ENCODE results near the gene TRIM52.
"Not testable (repeated sequence)": the region's sequence is repeated elsewhere in the genome, so short reads cannot be mapped to it uniquely, and the experiment has no call there.

DNA sequence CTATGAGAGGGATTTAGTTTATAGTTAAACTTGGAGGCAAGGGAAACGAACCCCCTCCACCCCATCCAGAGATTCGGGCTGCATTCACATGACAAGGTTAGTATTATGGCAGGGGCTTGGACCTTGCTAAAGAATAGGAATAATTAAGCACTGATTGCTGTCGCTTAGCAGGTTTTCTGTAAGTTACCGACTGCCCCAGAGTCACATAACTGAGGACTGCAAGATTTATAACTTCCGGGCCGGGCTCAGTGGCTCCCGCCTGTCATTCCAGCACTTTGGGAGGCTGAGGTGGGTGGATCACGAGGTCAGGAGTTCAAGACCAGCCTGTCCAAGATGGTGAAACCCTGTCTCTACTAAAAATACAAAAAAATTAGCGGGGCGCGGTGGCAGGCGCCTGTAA is 7.0 kb upstream of the TRIM52 start:
- TF ChIP-seq, protein P1, sequence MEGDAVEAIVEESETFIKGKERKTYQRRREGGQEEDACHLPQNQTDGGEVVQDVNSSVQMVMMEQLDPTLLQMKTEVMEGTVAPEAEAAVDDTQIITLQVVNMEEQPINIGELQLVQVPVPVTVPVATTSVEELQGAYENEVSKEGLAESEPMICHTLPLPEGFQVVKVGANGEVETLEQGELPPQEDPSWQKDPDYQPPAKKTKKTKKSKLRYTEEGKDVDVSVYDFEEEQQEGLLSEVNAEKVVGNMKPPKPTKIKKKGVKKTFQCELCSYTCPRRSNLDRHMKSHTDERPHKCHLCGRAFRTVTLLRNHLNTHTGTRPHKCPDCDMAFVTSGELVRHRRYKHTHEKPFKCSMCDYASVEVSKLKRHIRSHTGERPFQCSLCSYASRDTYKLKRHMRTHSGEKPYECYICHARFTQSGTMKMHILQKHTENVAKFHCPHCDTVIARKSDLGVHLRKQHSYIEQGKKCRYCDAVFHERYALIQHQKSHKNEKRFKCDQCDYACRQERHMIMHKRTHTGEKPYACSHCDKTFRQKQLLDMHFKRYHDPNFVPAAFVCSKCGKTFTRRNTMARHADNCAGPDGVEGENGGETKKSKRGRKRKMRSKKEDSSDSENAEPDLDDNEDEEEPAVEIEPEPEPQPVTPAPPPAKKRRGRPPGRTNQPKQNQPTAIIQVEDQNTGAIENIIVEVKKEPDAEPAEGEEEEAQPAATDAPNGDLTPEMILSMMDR (IDR thresholded peaks at IDR 0.05; ENCODE audit: low read depth, low read length) = not testable (repeated sequence)
- not testable (repeated sequence) for TF ChIP-seq POLR2A (IDR thresholded peaks at IDR 0.05; ENCODE audit: extremely low read depth, insufficient read length); MYC (IDR thresholded peaks at IDR 0.05; ENCODE audit: low read depth, low read length)
- TF ChIP-seq, protein P2, sequence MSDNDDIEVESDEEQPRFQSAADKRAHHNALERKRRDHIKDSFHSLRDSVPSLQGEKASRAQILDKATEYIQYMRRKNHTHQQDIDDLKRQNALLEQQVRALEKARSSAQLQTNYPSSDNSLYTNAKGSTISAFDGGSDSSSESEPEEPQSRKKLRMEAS (IDR thresholded peaks at IDR 0.05; ENCODE audit: low read depth, low read length) = not testable (repeated sequence)
